Hematopoietic multipotent progenitor cell treated with erythropoietin and hydrocortisone succinate and interleukin-3 and kit ligand, for 15 days (in vitro differentiated cells): ENCODE results near the gene PDSS2.
A peak's percentile ranks its signal among the peaks of the same experiment; 100 is the strongest.
"Not testable (repeated sequence)": the region's sequence is repeated elsewhere in the genome, so short reads cannot be mapped to it uniquely, and the experiment has no call there.

Source experiments
- DNase-seq: peaks from one replicate; pipeline ENCODE4 v3.0.0-alpha.2; 2015; ENCODE audit warnings: low spot score

PDSS2 gene

DNA sequence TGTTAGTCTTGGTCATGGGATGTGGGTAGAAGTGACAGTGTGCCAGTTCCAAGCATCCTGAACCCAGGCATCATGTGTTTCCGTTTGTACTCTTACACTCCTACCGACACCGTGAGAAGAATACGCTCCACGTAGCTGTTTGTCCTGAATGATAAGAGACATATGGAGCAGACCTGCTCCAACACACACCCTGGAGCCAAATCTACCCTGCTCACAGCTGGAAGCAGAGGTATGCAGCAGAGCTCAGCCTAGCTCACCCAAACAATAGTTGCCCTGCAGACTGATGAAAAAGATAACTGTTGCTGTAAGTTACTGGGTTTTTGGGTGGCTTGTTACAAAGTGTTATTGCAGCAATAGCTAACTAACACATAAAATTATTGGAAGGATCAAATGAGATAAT lies 14.3 kb upstream of the PDSS2 start:
- no peak for DNase-seq

DNA sequence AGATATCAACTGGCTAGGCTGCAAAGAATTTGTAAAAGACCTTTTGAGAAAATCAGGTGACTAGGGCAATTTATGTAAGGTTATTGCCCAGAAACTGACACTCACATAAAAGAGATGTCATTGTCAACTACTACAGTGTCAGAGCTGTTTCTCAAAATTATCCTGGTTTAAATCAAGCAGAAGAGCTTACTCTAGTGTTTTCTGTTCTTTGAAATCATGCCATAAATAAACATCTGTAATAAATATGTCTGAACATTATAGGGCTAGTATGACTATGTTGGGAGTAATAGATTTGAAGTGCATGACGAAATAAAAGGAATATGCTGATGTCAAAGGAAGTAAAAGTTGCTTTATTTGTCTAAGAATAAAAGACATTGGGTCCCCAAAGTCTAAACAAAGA lies 11.0 kb upstream of the PDSS2 start:
- DNase-seq = no peak

DNA sequence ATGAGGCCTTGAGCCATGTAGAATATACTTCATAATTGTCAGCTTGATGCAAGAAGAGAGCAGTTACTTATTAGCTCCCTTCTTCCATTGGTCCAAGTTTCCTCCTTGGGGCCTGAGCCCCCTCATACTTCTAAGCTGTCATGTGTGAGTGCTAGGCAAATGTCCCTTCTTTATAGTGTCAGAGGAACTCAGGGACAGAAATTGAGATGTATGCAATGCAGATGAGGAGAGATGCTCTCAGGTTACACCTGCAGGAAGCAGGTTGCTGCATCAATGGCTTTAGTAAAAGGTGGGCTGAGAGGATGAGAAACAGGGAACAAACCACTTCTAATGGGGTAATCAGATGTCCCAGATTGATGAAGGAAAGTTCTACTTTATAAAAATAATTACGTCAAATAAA lies 6.7 kb upstream of the PDSS2 start:
- no peak for DNase-seq

DNA sequence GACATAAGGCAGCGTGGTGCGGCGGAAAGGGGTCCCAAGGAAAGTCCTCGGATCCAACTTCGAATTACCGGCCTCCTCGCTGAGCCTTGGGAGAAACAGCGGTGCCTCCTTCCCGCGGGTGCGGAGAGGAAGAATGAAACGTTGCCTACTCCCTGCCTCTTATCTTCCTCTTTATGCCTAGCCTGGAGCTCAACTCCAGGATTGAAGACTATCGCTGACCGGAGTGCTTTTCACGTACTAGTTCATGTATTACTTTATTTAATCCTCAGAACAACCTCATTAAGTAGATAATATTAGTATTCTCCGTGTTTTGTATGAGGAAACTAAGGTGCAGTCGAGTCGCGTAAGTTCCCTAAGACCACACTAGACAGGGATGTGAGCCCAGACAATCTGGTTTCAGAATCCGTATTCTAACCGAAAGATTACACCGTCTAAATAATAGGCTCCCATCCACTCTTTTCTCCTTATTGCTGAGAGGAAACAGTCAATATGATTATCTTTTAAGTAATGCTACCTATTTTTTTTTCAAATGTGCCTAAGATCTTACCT lies 793 bp upstream of the PDSS2 start:
- no peak for DNase-seq

DNA sequence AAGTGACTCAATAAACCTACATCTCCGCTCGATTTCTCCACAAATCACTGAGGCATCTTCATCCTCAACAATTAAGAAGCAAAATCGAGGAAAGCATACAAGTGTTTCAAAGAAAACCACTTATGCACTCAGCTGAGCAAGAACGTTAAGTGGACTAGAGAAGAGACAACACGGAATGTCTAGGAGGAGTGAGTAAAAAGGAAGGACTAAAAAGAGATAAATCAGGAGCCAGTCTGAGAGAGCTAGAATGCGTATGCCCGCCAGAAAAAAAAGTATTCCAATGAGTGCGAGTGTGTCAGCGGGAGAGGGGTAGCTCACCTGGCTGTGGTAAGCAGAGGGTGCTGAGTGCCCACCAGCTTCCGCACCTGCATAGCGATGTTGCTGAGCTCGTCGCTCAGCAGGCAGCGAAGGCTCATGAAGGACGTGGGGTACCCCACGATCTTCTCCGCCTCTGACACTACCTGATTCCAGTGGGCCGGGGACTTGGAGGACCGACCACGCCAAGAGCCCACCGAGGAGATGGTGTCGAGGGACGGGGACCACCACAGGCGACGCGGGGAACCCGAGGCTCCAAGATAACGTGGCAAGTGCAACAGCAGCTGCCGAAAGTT lies 587 bp downstream of the PDSS2 start:
- peak; percentile 20 for DNase-seq

DNA sequence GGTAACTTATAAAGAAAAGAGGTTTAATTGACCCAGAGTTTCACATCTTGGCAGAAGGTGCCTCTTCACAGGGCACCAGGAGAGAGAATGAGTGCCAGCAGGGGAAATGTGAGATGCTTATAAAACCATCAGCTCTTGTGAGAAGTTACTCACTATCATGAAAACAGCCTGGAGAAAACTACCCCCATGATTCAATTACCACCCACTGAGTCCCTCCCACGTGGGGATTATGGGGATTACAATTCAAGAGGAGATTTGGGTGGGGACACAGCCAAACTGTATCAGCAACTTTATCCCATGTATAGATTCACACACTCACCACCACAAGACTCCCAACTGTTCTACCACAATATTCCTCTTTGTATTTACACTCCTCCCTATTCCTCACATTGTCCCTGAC lies 10.6 kb downstream of the PDSS2 start:
- DNase-seq = no peak

DNA sequence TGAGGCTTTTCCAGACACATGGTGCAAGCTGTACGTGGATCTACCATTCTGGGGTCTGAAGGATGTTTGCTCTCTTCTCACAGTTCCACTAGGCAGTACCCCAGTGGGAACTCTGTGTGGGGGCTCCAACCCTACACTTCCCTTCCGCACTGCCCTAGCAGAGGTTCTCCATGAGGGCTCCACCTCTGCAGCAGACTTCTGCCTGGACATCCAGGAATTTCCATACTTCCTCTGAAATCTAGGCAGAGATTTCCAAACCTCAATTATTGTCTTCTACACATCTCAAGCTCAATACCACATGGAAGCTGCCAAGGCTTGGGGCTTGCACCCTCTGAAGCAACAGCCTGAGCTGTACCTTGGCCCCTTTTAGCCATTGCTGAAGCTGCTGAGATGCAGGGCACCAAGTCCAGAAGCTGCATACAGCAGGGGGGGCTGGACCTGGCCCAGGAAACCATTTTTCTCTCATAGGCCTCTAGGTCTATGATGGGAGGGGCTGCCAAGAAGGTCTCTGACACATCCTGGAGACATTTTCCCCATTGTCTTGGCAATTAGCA lies 11.6 kb downstream of the PDSS2 start:
- no peak for DNase-seq

DNA sequence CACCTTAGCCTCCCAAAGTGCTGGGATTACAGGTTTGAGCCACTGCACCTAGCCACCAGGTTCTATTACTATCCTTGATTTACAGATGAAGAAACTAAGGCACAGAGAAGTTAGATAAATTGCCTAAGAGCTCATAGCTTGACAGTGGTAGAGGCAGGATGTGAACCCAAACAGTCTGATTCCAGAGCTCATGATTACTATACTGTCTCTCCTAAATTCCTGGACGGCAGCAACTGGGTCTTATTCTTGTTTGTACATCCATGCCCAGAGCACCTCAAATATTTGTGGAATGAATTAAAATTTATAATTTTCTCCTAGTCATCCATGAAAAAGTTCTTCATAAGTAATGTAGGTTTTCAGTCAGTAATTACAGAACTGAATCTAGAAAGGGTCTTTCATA lies 15.1 kb downstream of the PDSS2 start:
- no peak for DNase-seq

DNA sequence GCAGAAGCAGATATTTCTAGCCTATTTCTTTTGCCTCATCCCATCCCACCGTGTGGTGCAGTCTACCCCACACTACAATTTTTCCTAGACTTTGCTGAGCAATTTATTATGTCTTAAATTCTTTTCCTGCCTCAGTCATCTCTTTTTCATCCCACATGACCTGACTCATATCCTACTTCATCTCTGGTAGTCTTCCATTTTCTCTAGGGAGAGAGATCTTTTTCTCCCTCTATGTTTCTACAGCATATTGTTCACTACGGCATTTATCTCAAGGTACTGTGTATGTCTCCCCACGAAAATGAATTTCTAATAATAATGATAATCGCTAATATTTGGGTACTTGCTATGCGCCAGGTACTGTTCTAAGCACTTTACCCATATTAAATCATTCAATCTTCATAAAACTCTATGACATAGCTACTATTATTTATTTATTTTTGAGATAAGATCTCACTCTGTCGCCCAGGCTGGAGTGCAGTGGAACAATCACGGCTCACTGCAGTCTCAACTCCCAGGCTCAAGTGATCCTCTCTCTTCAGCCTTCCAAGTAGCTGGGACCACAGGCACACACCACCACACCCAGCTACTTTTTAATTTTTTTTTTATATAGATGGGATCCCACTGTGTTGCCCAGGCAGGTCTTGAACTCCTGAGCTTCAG lies 15.6 kb downstream of the PDSS2 start:
- no peak for DNase-seq

DNA sequence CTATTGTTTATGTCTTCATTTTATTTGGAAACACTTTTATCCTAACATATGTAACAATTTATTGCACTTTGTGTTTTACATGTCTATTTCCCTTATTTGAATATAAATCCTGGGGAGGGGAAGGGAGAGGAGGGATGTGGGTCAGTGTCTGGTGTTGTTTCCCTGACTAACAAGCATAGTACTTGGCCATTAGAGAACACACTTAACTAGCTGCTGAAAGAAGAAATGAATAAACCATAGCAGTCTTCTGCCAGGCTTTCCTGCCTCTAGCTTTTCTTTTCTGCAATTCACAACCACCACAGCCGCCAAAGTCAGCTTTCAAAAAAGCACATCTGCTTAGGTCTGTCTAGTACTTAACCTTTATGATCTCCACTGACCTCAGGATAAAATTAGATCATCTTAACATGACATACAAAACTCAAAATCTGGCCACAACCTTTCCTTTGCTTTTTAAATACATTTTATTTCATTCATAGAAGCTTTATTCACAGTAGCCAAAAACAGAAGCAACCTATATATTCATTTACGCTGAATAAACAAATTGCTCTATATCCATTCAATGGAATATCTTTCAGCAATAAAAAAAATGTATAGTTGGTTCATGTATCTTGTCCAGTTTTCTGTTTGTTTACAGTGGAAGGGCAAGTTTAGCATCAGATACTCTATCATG lies 16.3 kb downstream of the PDSS2 start:
- no peak for DNase-seq

DNA sequence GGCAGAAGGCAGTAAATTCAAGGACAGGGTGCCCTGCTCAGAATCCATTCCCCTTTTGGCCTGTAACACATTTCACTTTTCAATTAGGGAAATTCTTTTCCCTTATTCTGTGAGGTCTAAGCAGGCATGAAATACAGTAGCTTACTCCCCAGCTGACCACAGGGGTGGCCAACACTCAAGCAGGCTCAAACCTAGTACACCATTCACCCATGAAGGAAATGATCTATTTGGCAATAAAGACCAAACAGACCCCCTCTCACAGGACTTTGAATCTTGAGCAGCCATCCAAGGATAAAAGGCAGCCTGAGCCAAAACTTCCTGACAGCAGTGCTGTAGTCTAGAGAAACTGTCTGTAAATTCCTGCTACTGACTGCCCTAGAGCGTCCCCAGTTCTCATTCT lies 17.7 kb downstream of the PDSS2 start:
- no peak for DNase-seq

DNA sequence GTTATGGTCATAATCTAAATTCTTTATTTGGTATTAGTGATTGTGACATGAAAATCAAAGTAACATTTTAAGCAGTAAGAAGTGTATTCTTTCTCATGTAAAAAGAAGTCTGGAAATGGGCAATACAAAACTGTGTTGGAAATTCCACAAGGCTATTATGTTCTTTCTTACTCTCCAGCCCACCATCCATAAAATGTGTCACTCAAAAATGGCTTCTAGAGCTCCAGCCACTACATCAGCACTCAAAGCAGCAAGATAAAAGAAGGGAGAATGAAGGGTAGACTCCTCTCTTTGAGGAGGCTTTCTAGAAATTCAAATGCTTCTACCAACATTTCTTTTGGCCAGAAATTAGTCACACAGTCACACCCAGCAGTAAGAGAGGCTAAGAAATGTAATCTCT lies 18.4 kb downstream of the PDSS2 start:
- no peak for DNase-seq

DNA sequence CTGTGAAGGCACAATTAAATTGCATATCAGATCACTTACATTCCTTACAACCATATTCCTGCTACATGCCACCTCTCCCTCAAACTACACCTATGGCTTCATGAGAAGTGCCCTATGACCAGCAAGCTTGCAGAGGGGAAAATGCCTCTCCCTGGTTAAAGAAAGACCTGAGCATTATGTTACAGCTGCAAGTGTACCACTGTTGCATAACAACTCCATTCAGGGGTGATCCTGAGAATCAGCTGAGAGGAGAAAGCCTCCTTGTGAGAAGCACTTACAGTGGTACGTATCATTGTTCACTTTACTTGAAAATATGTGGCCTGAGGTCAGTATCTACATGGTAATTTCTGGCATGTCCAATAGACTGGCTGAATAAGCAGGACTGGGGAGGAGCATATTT lies 20.0 kb downstream of the PDSS2 start:
- no peak for DNase-seq

DNA sequence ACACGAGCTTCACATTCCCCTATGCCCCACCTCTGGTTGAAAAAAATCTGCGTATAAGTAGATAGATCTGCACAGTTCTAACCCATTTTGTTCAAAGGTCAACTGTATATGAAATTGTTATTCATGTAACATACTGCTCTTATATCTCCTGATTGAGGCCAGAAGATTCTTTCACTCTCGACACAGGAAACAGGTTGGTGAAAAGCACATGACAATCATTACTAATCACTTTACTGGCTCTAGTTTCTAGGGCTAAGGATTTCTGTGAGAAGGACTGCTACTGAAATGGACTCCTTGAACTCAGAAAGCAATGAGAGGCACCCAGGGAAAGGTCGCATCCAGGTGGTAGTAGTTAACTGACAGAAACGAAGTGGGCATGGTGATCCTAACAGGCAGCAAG lies 21.7 kb downstream of the PDSS2 start:
- DNase-seq = no peak

DNA sequence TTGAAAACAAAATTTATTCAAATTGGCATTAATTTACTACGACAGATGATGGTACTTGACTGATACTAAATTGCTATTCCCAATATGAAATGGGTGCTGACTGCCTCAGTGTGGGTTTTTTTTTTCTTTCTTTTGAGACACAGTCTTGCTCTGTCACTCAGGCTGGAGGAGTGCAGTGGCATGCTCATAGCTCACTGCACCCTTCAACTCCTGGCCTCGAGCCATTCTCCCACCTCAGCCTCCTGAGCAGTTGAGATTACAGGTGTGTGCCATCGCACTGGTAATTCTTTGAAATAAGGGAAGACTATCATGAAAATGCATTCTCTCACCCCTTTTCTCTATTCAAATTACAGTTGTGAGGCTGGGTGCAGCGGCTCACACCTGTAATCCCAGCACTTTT lies 22.5 kb downstream of the PDSS2 start:
- no peak for DNase-seq

DNA sequence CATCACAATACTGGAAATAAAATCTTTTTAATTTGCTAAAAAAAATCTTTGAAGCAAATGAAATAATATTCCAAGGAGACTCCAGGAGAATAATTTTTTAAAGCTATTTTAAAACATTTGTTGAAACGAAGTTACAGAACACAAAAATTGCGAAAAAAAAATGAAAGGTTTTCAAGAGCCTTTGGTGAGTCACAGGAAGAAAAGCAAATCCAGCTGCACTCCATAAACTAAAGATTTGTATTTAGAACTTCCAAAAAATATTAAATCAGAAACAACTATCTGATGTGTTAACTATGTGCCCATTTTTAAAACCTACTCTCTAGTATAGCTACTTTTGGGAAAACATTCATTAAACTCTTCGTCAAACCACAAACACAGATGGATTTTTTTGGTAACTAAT lies 23.6 kb downstream of the PDSS2 start:
- no peak for DNase-seq

DNA sequence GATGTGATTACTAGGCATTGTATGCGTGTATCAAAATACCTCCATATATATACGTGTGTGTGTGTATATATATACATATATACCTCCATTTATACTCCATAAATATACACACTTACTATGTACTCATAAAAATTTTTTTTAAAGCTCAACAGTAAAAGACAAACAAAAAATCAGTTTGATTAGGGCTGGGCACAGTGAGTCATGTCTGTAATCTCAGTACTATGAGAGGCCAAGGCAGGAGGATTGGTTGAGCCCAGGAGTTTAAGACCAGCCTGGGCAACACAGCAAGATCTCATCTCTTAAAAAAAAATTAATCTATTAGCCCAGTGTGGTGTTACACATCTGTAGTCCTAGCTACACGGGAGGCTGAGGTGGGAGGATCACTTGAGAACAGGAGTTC lies 24.6 kb downstream of the PDSS2 start:
- DNase-seq = no peak

DNA sequence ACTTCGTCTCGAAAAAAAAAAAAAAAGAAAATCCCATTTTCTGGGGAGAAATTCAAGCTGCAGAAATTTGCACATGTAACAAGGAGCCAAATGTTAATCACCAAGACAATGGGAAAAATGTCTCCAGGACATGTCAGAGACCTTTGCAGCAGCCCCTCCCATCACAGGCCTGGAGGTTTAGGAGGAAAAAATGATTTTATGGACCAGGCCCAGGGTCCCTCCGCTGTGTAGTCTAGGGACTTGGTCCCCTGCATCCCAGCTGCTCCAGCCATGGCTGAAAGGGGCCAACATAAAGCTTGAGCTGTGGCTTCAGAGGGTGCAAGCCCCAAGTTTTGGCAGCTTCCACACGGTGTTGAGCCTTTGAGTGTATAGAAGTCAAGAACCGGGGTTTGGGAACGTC lies 33.4 kb downstream of the PDSS2 start:
- not testable (repeated sequence) for DNase-seq

DNA sequence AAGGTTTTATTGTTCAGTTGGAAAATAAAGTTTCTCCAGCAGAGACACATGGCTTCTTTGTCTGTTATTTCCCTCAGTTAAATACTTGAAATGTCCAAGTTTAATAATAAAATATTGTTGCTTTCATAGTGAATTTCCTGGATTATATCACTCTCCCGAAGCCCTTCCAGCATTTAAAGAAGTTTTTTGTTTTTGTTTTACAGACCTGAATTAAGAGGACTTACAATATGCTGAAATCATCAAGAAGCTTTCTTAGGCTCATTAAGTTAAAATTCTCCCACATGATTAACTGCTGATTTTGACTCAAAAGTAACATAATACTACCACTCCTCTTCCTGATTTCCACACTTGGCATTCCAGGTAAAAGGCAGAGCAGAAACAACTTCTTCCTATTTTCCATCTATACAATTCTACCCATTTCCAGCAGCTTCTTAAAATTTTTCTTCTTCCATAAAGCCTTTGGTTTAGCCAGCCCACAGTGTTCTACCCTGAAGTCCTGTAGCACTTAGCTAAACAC lies 35.8 kb downstream of the PDSS2 start:
- DNase-seq = no peak

DNA sequence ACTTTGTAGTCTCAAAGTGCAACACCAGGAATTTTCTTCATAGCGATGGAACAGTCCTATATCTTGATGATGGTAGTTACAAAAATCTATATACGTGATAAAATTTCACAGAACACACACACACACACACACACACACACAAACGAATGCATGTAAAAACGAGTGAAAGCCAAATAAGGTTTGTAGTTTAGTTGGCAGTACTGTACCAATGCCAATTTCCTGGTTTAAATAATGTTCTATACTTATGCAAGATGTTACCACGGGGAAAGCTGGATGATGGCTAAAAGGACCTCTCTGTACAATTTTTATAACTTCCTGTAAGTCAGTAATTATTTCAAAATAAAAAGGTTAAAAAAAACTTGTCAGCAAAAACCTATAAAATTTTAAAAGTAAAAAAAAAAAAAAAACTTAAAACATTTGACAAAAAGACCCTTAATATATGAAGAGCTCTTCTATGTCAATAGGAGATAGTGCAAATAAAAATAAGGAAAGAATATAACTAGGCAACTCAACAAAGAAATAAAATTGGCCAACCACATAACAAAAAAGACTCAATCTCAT lies 37.6 kb downstream of the PDSS2 start:
- DNase-seq = no peak

DNA sequence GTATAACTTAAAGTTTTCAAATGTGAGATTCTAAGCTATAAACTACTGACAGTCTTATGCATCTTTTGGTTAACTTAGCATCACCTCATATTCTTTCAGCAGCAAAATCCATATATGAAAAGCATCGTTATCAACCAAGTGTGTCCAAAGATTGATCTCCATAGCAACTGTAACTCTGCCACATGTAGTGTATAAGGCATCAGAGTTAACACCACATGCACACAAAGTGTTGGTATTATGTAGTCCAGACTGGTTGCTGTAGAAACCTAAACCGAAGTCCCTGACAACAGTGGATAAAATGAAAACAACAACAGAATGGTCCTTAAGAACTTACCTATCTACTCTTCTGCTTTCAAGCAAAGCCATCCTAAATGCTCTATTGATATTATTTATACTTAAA lies 39.6 kb downstream of the PDSS2 start:
- DNase-seq = no peak

DNA sequence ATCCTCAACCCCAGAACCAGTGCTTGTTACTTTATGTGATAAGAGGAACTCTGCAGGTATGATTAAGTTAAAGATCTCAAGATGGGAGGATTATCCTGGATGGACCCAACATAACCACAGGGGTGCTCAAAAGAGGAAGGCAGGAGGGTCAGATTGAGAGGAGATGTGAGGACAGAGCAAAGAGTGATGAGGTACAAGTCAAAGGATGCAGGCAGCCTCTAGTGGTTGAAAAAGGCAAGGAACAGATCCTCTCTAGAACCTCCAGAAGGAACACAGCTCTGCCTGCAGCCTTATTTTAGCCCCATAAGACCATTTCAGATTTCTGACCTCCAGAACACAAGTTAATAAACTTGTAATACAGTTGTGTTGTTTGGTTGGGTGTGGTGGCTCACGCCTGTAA lies 41.2 kb downstream of the PDSS2 start:
- DNase-seq = no peak

DNA sequence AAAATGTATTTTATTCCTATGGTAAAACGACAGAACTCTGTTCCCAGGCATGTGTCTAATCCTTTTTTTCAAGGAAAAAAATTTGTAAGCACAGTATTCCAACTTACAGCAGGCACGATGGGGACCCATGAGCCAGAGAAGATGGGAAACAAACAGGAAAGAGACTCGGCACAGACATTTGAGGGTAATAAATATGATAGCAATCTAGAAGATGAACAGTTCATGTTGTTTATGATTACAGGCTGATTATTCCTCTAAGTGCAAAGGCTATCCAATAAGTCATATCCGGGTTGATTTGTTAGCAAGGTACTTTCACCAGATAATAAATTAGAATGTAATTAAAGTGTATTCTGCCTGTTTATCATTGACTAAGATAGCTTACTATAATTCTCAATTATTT lies 43.2 kb downstream of the PDSS2 start:
- DNase-seq = no peak
